NCI-H146 treated with DMSO at 0.1 percent for 48 hours (cell line): Measurements from ENCODE around the gene NCBP2L.

Experiments
- DNase-seq: peaks from one replicate; lab custom pipeline; 2025; ENCODE audit not compliant: unreplicated experiment; lab: John Stamatoyannopoulos, UW

NCBP2L gene

DNA sequence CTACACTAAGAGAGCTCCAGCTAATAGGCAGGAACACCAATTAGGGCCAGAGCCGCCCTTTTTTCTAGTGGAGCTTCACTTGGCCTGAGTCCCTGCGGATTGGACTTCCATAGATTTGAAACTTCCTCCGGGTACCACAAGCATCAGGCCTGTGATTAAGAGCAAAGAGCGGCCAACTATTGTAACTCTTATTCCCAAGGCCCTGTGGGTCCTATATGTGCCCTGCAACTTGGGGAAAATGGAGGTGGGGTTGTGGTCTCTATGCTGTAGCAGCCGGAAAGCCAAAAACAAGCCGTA, at the start of gene NCBP2L:
NCBP2L (plus strand) TSS at position 198 of the 297 bp plus-strand sequence. CDS start 16,488 bp downstream, outside the sequence.
- DNase-seq: no peak

DNA sequence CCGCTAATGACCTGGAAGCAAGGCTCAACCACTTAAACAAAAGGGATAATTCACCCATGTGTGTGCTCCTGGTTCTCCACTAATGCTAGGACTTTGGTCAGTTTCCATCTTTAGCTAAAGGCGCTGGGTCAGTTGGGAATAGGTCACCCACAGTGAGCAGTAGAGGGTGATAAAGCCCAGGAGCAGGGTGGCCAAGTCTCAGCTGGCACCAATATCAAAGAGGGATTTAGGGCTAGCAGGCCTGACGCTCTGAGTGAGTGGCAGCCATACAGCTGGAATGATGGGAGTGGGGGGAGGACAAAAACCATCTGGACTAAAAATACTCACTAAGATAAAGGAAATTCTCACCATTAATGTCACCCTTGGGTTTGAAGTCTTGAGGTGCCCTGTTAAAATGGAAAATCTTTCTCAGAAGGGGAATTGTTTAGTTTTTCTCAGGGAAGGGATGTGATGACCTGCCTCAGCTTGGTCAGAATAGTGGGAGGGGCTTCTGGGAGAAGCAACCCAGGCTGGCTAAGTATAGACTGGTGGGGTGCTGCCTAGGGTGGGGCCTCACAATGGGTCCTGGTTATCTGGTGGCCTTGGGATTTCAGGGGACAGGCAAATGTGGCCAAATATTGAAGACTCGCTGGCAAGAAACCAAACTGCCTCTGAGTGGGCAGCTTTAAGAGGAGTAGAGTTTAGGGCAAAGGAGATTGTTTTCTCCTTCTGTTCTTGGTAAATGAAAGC, 49.0 kb upstream of the NCBP2L start:
- DNase-seq: no peak

DNA sequence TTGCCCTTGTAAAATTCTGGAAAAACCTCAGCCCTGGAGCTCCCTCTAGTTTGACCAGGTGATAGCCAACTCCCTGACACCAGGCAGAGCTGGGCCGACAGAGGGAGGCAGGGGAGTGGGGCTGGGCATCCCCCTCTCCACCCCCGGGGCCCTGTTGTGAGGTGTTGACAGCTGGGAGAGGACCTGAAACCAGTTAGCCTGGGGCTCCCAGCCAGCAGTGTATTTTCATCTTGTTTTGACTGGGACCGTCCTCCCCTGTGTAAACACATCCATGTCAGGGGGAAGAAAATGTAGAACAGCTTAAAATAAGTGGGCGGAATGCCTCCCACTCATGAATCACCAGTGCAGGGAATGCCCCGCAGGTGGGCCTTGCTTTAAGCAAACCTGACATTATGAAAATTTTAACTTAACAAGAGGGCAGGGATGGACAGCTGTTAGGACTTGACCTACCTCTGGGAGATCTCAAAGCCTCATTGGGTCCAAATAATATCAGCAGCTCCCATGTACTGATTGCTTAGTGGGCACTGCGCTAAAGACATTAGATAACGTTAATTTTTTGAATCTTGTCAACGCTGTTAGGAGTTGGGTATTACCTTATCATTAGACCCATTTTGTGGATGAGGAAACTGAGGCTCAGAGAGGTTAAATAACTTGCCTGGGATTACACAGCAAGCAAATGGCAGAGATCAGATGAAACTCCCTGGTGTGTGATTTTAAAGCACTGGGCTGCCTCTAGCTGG, 47.8 kb upstream of the NCBP2L start:
- no peak for DNase-seq

DNA sequence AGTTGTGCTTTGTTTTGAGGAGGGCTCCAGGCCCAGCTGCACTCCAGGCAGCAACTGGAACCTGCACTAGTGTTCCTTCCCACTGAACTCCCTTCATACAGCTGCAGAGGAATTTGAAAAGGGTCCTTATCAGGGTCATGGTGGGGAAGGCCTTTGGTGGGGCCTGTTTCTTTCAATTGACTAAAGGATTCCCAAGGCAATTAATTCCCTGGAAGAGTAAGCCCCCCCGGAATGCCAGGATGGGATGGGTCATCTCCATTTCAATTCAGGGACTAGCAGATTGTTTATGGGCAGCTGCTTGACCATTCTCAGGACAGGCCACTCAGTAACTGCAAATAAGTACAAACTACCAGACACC, 47.3 kb upstream of the NCBP2L start:
- DNase-seq: no peak

DNA sequence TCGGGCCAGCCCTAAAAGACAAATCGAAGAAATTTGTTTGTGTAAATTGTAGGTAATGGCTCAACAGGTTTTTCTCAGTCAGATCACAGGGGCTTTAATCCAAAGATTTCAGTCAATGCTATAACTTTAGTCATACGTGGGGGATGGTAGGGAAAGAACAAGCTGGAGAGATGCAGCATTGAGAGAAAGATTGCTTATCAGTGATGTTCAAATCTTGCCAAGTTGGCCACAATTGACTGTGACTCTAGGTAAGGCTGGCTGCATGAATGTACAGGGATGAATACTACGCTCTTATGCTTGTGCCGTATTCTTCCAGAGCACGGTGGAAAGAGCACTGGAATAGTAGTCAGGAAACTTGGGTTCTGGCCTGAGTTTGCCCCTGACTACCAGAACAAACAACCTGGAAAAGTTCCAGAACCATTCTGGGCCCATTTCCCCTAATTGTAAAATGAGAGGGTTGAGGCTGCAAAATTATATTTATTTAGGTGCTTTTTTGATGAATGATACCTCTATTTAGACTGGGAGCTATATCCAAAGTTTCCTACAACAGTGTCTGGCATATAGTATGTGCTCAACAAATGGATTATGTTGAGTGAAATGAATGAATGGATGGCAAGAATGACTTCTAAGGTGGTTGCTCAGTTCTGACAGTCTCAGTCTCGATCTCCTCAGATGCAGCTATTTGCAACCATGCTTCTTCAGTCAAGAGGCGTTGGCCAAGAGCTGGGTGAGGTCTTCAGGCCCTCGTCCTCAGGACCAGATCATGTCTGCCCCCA, 46.4 kb upstream of the NCBP2L start:
- no peak for DNase-seq

DNA sequence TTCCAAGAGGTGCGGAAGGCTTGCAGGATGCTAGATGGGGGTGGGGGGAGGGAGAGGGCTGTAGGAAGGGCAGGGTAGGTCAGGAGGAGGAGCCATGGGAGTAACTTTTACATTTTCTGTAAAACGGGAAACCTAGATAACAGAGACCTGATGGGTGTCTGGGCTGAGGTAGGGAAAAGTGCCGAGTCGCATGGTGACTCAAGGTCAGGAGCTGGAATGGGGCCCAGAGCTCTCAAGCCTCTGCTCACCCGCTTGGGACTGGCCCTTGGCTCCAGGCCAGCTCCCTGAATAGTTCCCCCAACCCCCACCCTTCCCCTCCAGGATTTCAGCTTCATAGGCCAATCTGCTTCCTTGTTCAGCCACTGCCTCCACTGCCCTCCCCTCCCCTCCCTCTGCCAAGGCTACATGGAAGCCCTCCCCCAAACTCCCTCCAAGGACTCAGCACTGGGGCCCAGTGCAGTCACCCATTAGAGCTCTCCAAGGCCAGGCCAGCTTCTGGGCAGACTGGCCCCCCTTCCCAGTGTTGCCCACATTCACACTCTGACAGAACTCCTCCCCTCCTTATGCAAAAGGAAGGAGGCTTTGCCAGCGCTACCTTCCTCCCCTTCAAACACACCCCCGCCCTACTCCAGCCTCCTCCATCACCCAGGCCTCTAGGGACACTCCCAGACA, 45.6 kb upstream of the NCBP2L start:
- no peak for DNase-seq

DNA sequence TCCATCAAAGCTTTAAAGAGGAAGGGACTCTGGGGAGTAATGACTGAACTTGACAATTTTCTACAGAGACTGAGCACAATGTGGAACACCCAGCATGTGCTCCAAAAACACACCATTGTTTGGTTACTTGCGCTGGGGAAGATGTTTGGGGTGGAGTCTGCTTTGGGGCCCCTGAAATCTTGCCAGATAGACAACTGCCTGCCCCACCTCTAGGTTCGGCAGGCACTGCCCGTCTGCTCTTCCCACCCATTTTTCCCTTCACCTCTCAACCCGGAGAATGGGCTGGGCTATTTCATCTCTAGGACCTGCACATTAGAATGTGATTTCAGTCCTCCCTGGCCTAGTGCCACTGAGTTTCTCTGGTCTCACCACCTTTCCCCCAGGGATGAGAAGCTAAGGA, 43.8 kb upstream of the NCBP2L start:
- no peak for DNase-seq

DNA sequence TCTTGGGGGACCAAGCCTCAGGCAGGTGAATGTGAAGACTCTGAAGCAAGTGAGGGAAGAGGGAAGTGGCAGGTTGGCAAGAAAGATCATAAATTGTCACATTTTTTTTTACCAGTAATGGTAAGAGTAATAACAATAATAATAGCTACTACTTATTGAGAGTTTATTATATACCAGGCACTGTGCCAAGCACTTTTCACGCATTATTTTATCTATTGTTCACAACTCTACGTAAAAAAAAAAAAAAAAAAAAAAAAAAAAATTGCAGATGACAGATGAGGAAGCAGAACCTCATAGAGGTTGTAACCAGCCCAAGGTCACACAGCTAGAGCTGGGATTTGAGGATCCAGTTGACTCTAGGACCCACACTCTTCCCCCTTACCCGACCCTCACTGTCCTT, 42.9 kb upstream of the NCBP2L start:
- no peak for DNase-seq

DNA sequence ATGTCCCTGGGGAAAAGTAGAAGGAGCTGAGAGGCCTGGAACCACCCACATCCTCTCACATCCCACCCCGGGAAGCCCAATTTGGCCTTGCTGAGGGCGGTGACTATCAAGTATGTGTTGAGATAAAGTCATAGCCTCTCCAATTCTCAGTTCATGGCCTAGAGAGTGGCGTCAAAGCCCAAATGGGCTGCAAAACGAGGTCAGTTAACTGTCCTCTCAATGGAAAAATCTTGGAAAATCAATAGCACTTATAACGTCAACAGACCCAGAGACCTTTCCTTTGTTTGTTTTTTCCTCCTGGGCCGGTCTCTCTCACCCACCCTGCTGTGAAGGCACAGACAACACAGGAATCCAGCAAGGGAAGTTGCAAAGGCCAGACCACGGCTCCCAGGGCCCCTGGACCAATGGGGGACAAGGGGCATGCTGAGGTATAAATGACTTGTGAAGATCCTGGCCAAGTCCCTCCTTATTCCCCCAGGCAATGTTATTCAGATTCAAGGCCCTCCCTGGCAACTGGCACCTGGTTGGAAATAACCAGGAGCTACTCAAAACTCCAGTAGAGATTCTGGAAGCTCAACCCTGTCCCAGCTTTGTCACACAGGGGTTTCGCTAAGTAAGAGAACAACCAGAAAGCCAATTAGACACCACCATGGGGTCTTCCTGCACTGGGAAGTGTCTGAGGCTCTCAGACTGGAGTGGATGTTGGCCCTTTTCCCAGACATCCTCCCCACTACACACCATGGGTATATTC, 40.6 kb upstream of the NCBP2L start:
- DNase-seq: peak; percentile 17

DNA sequence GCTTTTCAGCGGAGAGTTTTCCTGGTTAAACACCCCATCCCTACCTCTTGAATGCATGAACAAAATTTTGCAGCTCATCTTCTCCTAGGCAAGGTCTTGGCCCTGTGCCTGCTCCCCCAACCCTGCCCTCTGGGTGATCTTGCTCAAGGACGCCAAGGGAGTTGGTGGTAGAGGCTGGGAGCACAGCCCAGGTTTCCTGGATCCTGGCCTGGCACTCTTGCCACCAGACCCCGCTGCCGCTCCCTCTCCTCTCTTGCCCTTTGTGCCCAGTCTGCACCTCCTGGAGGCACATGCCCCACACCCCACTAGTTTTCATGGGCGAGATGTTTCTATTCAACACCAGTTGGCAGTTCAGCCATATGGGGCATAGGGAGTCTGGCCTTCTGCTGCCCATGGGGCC, 39.3 kb upstream of the NCBP2L start:
- no peak for DNase-seq

DNA sequence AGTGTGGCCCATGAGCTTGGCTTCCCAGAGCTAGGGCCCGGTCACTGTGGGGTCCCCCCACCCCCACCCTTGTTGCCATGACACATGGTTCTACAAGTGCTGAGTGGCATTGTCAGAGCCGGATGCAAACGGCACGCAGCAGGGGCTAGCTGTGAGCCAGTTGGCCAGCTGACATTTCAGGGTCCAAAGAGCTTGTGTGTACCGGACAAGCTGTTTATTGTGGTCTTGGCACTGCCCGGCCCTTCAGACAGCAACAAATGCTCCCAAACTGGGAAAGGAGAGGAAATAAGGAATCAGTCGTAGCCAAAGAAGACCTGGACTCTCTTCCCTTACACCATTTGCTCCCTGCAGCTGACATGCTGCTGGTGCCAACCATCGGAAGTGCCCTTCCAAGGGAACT, 38.8 kb upstream of the NCBP2L start:
- DNase-seq: no peak

DNA sequence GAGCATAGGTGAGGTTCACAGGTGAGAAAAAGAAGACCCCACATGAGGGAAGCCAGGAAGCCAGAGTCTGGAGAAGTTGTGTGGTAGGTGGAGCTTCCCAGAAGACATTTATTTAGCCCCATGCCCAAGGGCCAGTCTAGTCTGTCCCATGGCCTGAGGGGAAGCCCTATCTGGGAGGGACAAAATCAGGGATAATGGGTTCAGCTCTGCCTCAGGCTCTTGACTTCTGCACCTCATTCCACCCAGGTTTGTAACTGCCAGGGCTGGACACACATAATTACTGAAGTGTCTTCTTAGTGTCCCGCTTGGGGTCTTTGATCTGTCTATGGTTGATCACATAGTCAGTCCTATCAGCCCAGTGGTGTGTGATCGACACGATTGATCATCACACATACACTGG, 38.0 kb upstream of the NCBP2L start:
- no peak for DNase-seq

DNA sequence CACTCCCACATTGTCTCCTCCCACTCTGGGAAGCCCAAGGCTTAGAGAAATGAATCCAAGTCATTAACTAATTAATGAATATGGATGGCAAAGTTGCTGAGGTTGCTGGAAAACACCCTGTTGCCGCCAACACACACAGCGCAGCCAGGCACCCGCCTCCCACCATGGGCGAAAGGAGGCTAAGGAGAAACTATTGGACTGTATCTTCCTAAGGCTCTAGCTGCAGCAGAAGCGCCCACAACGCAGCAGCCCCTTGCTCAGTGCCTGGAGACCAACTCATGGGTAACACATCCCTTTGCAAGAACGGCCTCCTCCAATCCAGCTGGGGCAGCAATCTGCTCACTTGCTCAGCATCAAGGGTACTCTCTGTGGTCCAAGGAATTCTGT, 36.1 kb upstream of the NCBP2L start:
- DNase-seq: no peak

DNA sequence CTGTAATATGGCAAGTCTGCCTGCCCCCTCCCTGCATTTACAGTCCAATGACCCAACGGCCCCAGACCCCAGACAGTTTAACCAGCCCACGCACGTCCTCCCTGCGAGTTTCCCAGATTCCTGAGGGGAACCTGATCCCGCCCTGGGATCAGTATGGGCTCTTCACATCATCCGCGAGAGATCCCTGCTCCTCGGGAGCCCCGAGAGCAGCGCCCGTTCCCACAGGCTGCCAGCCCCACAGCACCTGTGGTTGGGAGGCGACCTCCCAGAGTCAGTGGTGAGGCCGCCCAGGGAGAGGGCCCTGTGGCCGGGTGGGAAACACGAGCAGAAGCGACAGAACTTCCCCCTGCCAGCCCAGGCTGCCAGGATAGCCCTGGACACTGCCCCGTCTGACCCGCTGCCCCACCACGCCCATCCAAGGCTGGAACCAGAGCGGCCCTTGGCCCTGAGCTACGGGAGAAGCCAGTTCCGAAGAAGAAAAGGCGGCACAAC, 34.8 kb upstream of the NCBP2L start:
- DNase-seq: no peak

DNA sequence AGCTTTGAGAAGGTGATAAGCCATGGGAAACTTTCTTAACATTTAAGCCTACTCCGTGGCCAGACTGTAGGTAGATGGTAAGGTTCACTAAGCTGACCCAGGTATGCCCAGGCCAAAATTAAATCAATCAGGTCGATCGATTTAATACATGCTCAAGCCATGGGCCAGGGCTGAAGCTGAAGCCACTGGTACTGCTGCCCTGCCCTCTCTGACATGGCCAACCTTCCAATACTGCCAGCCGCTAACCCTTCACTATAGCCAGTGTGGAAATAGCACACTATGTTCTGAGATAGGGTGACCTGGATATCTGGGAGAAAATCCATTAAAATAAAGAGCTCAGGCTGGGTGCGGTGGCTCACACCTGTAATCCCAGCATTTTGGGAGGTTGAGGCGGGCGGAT, 33.5 kb upstream of the NCBP2L start:
- DNase-seq: no peak

DNA sequence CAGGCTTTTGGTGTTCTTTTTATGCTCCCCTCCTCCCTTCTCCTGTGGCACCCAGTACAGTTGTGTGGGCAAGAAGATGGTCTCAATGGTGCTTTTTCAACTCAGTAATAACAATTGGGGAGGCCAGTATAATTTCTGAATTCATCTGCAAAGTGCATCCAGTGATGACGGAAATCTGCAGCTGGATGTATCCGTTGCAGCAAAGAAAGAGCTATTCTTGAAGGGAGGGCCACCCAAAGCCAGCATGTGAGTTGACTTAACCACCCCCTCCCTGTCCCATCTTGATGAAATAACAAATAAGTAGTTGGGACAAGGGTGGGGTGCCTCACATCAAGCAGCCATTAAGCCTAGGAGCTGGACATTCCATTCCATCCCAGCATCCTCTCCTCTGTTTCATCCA, 32.7 kb upstream of the NCBP2L start:
- DNase-seq: no peak

DNA sequence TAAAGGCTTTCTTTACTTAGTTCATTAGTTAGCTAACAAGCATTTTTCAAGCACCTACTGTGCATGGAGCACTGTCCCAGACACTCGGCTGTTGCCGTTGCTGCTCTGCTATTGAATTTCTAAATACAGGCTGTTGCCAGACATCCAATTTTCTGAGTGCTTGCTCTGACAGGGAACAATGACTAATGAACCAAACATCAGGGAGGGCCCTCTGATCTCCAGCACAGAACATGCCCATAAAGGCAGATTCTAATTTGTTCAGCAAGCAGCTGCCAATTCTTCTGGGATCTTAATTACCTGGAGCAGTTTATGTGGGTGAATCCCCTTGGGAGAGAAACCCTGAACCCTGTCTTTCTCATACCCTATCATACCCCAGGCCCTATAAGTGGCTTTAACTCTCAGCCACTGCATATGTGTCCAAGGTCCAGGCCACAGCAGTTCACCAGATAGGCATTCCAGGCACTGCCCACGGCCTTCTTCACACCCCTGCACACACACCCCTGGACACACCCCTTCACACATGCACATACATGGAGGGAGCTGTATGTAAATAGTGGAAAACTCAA, 29.9 kb upstream of the NCBP2L start:
- DNase-seq: no peak

DNA sequence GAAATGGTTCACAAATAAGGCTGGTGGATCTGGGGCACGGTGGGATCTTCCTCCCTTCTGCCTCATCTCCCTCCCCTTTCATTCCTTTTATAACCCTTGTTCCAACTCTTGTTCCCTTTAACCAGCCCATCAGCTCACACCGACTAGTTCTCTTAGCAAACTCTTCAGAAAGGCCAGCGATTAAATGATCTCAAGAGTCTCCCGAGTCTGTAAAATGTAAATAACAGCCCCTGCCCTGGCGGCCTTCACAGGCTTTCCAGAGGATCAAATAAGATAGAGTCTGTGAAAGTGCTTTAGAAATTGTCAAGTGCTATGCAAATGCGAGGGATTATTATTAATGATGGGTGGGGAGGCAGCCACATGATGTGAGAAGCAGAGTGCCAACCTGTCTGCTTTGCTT, 29.0 kb upstream of the NCBP2L start:
- DNase-seq: no peak

DNA sequence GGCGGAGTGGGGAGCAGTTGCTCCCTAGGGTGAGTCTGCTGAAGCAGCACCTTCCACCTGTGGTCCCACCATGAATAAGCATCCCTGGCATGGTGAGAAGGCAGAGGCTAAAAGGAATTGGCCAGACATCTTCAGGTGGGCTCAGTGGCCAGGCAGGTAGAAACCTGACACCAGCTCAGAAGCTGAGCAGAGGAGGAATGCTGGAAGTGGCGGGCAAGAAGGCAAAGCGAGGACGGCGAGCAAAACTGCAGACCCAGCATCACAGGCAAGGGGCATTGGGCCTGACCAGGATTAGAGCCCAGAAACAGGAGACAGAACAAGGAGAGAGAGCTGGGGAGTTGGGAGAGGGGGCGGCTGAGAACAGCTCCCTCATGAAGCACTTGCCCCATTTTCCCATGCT, 27.3 kb upstream of the NCBP2L start:
- no peak for DNase-seq

DNA sequence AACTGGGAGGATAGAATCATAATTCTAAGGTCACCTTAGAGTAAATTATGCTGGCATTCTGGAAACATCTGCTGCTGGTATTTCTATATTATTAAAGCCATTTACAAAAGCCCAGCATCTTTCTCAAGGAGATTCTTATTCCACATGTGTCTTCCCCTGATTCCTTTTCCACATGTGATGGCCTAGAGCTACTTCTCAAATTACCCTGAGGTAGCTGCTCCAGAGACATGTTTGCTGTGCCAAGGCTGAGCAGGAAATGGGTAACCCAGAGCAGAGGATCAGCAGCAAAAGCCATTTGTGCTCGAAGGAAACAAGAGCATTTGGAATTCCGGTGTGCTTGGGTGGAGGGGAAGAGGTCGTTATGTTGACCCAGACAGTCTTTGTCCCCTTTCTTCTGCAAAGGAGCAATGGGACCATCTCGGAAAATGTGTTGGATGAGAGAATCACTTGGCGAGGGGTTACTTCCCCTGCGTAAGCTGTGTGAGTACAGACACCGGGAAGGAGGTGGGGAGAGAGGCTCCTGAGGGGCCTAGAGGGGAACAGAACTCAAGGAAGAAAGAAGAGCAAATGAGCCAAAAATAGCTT, 26.6 kb upstream of the NCBP2L start:
- no peak for DNase-seq
